Neural progenitor cell (in vitro differentiated cells): ENCODE measurements around the gene WWOX.

ENCODE experiments used
- EZH2 ChIP-seq: fragments of 200-600 bp; sonication (generic); IDR thresholded peaks from 2 replicates; pipeline ENCODE4 v1.6.1; 2017; ENCODE audit warnings: antibody characterized with exemption, mild to moderate bottlenecking, moderate library complexity
- TF ChIP-seq, protein P1 (sequence below): fragments of 200-600 bp; sonication (generic); IDR thresholded peaks from 2 replicates; pipeline ENCODE4 v1.5.1; 2017; ENCODE audit warnings: antibody characterized with exemption, mild to moderate bottlenecking

DNA sequence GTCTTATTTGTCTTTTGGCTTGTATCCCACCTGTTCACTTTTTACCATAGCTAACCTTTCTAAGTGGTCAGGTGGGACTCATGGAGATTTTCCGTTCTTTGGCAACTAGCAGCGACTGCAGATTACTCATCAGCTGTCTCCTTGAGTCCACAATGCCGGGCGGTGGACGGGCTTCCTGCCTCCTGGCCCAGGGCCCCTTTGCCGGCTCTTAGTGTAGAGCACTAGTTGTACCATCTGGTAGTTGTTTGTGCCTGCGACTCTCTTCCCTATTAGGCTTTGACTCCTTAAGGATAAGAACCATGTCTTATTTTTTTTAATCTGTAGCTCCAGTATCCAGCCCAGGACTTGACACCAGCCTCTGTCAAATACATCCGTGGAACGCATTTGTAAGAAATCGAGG, 399.9 kb downstream of the WWOX start:
- TF ChIP-seq, protein P1, sequence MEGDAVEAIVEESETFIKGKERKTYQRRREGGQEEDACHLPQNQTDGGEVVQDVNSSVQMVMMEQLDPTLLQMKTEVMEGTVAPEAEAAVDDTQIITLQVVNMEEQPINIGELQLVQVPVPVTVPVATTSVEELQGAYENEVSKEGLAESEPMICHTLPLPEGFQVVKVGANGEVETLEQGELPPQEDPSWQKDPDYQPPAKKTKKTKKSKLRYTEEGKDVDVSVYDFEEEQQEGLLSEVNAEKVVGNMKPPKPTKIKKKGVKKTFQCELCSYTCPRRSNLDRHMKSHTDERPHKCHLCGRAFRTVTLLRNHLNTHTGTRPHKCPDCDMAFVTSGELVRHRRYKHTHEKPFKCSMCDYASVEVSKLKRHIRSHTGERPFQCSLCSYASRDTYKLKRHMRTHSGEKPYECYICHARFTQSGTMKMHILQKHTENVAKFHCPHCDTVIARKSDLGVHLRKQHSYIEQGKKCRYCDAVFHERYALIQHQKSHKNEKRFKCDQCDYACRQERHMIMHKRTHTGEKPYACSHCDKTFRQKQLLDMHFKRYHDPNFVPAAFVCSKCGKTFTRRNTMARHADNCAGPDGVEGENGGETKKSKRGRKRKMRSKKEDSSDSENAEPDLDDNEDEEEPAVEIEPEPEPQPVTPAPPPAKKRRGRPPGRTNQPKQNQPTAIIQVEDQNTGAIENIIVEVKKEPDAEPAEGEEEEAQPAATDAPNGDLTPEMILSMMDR, result no peak
- no peak for TF ChIP-seq EZH2
